NT2/D1 (cell line): ENCODE measurements around the gene HSPG2.

Experiments used
- YY1 ChIP-seq: IDR thresholded peaks from 2 replicates; pipeline ENCODE4 v1.6.1; 2011; ENCODE audit not compliant: insufficient read length, insufficient read depth
- ZNF274 ChIP-seq: IDR thresholded peaks from 2 replicates; pipeline ENCODE4 v1.6.1; 2011; ENCODE audit warnings: mild to moderate bottlenecking, low read depth, low read length

GRCh38 chr1:21830792-21831453 lies 106.2 kb downstream of the HSPG2 start:
- no peak for TF ChIP-seq ZNF274
- TF ChIP-seq YY1 = no peak
